Keratinocyte (primary cell): Measurements from ENCODE around the gene NLK.

Experiments
- EZH2 ChIP-seq: IDR thresholded peaks from one replicate; pipeline ENCODE4 v1.6.1; 2012; ENCODE audit warnings: inconsistent platforms, mild to moderate bottlenecking, low read length, moderate library complexity
- TF ChIP-seq, protein P1 (sequence below), 3 experiments: IDR thresholded peaks in 1 of 3; conservative IDR thresholded peaks in 1 of 3; optimal IDR thresholded peaks in 1 of 3; 2 replicates in 2 of 3; 3 replicates in 1 of 3; pipeline versions ENCODE3 to v1.5.1; 2011; ENCODE audit warnings: low read length in 3 of 3, mild to moderate bottlenecking in 3 of 3, moderate library complexity in 2 of 3, control low read depth in 1 of 3, inconsistent platforms in 1 of 3; ENCODE audit not compliant: insufficient read depth in 2 of 3; ENCODE audit errors: extremely low read depth in 1 of 3

- TF ChIP-seq, protein P1, sequence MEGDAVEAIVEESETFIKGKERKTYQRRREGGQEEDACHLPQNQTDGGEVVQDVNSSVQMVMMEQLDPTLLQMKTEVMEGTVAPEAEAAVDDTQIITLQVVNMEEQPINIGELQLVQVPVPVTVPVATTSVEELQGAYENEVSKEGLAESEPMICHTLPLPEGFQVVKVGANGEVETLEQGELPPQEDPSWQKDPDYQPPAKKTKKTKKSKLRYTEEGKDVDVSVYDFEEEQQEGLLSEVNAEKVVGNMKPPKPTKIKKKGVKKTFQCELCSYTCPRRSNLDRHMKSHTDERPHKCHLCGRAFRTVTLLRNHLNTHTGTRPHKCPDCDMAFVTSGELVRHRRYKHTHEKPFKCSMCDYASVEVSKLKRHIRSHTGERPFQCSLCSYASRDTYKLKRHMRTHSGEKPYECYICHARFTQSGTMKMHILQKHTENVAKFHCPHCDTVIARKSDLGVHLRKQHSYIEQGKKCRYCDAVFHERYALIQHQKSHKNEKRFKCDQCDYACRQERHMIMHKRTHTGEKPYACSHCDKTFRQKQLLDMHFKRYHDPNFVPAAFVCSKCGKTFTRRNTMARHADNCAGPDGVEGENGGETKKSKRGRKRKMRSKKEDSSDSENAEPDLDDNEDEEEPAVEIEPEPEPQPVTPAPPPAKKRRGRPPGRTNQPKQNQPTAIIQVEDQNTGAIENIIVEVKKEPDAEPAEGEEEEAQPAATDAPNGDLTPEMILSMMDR (optimal IDR thresholded peaks at IDR 0.05 in 1 of 3, IDR thresholded peaks at IDR 0.05 in 1 of 3, conservative IDR thresholded peaks at IDR 0.05 in 1 of 3; ENCODE audit: extremely low read depth in 1 of 3, insufficient read depth in 2 of 3, low read length in 3 of 3), result no peak
- no peak for TF ChIP-seq EZH2
Measured at GRCh38 chr17:28133562-28133970, 91.1 kb downstream of the NLK start.
